ENCODE data around the gene UBE2J2. TPM values are rescaled to one million over a fixed set of nuclear protein-coding genes. Genes with fewer than 3 reads are reported as not detected.
A peak's percentile ranks its signal among the peaks of the same experiment; 100 is the strongest.

Gene UBE2J2
- total RNA-seq, 1 donor from 2014 or later = 56.7 TPM

DNA sequence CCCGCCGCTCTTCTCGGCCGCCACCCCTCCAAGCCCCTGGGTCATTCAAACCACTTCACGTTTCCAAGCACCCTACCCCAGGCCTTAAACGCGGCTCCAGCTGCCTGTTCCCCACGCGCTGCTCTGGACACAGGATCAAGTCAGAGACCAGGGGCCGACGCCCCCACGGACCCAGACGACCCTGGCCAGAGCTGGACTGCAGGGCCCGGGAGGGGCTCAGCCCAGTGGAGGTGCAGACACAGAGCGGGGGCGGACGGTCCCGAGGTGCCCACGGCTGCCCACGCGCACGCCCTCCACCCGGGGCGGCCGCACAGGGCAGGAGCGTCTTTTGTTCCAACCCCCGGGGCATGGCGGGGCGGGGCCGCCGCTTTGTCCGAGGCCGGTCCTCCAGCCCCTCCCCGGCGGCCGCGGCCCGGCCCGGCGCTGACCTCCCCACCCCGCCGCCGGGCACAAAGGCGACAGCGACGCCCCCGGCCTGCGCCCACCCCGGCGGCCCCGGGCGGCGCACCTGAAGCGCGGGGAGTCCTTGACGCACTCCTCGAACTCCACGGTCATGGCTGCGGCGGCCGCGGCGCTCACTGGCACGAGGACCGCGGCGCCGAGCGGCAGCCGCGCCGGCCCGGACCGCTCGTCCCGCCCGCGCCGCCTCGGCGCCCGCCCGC is 33.7 kb upstream of the UBE2J2 start:
- Histone ChIP-seq H3K27ac (peak overlapping the region; percentile 93), H3K9me3 (no peaks in the 10 kb centered on the region), H3K27me3 (no peaks in the 10 kb centered on the region), H3K4me3 (peak overlapping the region; percentile 95 to 97), H3K36me3 (peaks cover 0 to 14% of the 10 kb centered on the region in 2 donors), H3K4me1 (peaks cover 69% of the 10 kb centered on the region)
- TF ChIP-seq POLR2AphosphoS5 (IDR thresholded peaks at IDR 0.05; ENCODE audit: insufficient read depth in 1 of 2, low read depth in 1 of 2) (no peak), POLR2A (IDR thresholded peaks at IDR 0.05) (no peak)
- TF ChIP-seq, protein P1, sequence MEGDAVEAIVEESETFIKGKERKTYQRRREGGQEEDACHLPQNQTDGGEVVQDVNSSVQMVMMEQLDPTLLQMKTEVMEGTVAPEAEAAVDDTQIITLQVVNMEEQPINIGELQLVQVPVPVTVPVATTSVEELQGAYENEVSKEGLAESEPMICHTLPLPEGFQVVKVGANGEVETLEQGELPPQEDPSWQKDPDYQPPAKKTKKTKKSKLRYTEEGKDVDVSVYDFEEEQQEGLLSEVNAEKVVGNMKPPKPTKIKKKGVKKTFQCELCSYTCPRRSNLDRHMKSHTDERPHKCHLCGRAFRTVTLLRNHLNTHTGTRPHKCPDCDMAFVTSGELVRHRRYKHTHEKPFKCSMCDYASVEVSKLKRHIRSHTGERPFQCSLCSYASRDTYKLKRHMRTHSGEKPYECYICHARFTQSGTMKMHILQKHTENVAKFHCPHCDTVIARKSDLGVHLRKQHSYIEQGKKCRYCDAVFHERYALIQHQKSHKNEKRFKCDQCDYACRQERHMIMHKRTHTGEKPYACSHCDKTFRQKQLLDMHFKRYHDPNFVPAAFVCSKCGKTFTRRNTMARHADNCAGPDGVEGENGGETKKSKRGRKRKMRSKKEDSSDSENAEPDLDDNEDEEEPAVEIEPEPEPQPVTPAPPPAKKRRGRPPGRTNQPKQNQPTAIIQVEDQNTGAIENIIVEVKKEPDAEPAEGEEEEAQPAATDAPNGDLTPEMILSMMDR (IDR thresholded peaks at IDR 0.05) = no peak
- no peak for DNase-seq (ENCODE audit: extremely low spot score in 2 of 2)
- intact Hi-C loops (cut with DNase I) = loop anchor here (5.0 kb wide), 1 partner anchor 40 kb away; the partner anchor contains the start of gene DVL1

DNA sequence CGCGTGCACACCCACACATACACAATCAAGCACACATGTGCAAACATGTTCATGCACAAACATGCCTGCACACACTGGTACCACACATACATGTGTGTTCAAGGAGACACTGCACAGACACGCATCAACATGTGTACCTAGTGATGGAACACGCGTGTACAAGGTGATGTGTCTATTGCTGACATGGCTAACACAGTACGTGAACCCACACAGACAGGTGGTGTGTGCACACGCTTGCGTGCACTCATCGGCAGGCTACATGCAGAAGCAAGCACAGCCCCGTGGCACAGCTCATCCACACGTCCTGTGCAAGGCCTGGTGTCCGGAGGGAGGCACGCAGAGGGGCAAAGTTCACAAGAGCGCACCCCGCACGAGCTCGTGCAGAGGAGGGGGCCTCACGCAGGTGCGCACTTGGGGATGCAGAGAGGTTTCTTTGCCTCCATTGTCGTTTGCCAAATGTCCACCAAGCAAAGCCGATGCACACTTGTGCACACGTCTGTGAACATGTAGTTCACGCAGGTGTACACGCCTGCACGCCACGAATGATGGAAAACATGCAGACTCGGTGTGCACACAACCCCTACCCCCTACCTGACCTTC is 33.1 kb upstream of the UBE2J2 start:
- Histone ChIP-seq H3K4me3 (peak overlapping the region; percentile 95 to 97), H3K4me1 (peaks cover 76% of the 10 kb centered on the region), H3K27me3 (no peaks in the 10 kb centered on the region), H3K27ac (peak overlapping the region; percentile 93), H3K9me3 (no peaks in the 10 kb centered on the region), H3K36me3 (peaks cover 0 to 8% of the 10 kb centered on the region in 2 donors)
- no peak for TF ChIP-seq POLR2A (IDR thresholded peaks at IDR 0.05)
- TF ChIP-seq, protein P1 (IDR thresholded peaks at IDR 0.05) = no peak
- no peak for TF ChIP-seq POLR2AphosphoS5 (IDR thresholded peaks at IDR 0.05; ENCODE audit: insufficient read depth in 1 of 2, low read depth in 1 of 2)
- intact Hi-C loops (cut with DNase I) = loop anchor here (5.0 kb wide), 1 partner anchor 41 kb away; the partner anchor contains the start of gene DVL1
- DNase-seq (ENCODE audit: extremely low spot score in 2 of 2) = no peak

DNA sequence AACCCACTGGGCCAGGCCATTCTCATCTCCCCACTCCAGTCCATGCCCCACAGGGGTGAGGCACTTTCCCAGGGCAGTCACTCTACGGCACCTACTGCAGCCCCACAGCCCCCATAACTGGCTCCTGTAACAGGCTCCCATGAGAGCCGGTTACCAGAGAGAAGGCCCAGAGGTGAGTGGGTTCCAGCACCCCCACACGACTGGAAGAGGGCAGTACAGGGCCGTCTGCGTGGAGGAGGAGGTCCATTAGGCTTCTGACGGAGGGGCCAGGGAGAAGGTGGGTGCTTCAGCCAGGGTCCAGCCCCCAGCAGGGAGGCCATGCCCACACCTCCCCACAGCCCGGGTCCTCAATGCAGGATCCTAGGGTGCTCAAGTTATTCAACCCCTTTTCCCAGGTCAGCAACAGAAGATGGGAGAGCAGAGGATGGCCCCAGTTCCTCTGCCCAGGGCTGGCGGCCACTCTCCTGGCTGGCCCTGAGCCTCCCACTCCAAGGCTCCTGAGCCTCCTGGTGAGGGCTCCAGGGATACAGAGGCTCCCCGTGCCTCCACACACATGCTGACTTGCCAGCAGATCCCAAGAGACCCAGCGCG is 32.5 kb upstream of the UBE2J2 start:
- peaks cover 0 to 2% of the 10 kb centered on the region in 2 donors for H3K36me3 ChIP-seq
- TF ChIP-seq POLR2A (IDR thresholded peaks at IDR 0.05) = no peak
- no peak for TF ChIP-seq POLR2AphosphoS5 (IDR thresholded peaks at IDR 0.05; ENCODE audit: insufficient read depth in 1 of 2, low read depth in 1 of 2)
- TF ChIP-seq, protein P1 (IDR thresholded peaks at IDR 0.05) = no peak
- intact Hi-C loops (cut with DNase I) = loop anchor here (5.0 kb wide), 1 partner anchor 41 kb away; the partner anchor contains the start of gene DVL1
- peaks cover 77% of the 10 kb centered on the region for H3K4me1 ChIP-seq
- H3K4me3 ChIP-seq = peak overlapping the region; percentile 95 to 97
- no peaks in the 10 kb centered on the region for H3K27me3 ChIP-seq
- H3K9me3 ChIP-seq = no peaks in the 10 kb centered on the region
- DNase-seq (ENCODE audit: extremely low spot score in 2 of 2) = no peak
- peak overlapping the region; percentile 91 for H3K27ac ChIP-seq

DNA sequence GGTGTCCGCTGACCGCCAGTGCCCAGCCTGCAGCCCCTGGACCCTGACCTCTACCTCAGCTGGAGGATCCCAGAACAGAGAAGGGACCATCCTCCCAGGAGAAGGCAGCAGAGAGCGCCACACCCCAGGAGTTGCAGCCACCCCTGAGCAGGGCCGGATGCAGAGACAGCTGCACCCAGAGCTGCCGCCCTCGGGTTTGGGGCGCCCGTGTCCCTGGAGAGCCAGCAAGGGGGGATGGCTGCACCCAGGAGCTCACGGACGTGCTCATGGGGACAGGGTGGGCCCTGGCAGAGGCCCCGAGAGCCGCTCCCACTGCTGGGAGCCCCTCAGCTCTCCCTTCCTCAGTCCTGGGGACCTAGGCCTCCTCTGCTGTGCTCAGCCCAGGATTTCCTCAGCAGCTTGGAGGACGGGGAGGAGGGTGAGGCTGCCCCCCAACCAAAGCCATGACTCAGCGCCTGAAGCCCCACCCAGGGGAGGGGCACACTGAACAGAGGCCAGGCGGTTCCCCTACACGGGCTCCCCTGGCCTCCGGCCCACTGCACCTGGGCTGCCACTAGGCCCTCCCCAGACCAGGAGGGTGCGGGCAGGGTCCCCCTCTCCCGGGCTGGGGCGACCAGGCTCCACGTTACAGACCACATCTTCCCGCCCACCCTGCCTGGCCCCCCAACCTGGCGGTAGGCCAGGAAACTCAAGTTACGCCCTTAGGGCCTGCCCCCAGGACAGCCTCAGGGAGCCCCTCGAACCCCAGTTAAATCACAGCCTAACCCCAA is 31.8 kb upstream of the UBE2J2 start:
- no peaks in the 10 kb centered on the region for H3K27me3 ChIP-seq
- H3K4me1 ChIP-seq = peaks cover 77% of the 10 kb centered on the region
- intact Hi-C loops (cut with DNase I) = loop anchor here (5.0 kb wide), 1 partner anchor 42 kb away; the partner anchor contains the start of gene DVL1
- H3K36me3 ChIP-seq = no peaks in the 10 kb centered on the region
- no peak for DNase-seq (ENCODE audit: extremely low spot score in 2 of 2)
- peak overlapping the region; percentile 91 for H3K27ac ChIP-seq
- H3K4me3 ChIP-seq = peak overlapping the region; percentile 95 to 97
- TF ChIP-seq POLR2A (IDR thresholded peaks at IDR 0.05) = peak in 1 of 2 donors; percentile 30
- TF ChIP-seq, protein P1 (IDR thresholded peaks at IDR 0.05) = no peak
- peak; percentile 45 to 51 for TF ChIP-seq POLR2AphosphoS5 (IDR thresholded peaks at IDR 0.05; ENCODE audit: insufficient read depth in 1 of 2, low read depth in 1 of 2)
- H3K9me3 ChIP-seq = no peaks in the 10 kb centered on the region
